ENCODE measurements around the gene ZNF397.

DNA sequence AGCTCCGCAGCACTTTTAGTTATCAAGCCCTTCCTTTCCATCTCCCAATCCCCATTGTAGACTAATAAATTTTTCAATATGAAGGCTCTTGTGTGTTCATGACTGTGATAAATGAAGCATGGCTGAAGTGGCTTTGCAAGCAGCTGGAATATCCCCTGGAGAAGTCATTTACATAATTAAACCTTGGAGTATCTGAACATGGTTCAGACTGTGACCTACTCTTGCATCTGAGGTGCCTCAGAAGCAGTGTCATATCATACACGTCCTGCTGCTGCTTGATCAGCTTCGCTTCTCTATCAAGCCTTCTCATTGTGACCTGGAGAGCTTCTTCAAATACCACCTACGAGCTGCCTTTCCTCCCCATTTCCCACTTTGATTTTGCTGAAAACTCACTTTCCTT is 48.4 kb upstream of the ZNF397 start:
- TF ChIP-seq POLR2AphosphoS5 (IDR thresholded peaks at IDR 0.05; ENCODE audit: low read depth, low read length) (no peak), CTCF (IDR thresholded peaks at IDR 0.05) (no peak)
